ENCODE measurements around the gene EXOC4. TPM values are rescaled to one million over a fixed set of nuclear protein-coding genes. Genes with fewer than 3 reads are reported as not detected.

The EXOC4 gene
- total and polyA plus RNA-seq, 2 of the 13 experiments (the other 11 are each of a cell fraction or from before 2014, with no cell fraction given): 22.5 to 39.0 TPM

DNA sequence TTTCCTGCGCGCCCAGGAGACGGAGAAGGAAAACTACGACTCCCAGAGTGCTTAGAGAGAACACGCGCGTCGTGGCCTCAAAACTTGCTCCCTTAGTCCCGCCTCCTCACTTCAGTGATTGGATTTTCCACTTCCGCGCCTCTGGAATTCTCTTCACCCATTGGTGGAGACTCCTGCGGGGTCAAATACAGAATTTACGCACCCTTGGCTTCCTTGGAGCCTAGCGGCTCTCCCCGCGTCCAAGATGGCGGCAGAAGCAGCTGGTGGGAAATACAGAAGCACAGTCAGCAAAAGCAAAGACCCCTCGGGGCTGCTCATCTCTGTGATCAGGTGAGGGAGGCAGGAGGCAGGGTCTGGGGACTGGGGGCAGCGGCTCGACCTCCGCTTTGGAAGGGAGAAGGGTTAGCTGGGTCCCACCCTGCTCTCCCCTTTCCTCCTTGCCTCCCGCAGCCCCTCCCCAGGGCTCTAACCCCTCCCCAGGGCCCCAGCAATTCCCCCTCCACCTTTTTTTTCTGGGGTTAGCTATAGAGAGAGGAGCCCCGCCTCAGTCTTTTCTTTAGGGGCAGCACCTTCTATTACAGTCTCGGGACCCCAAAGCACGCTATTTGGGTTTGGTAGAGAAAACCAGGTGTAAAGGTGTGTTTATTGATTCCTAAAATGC lies at the start of gene EXOC4 (continued):
- TF ChIP-seq RNF2 (conservative IDR thresholded peaks at IDR 0.05; ENCODE audit: low read depth) (no peak), ZNF235 (CRISPR knock-in tag; IDR thresholded peaks at IDR 0.05; ENCODE audit: borderline replicate concordance) (no peak), TBX2 (CRISPR knock-in tag; IDR thresholded peaks at IDR 0.05; ENCODE audit: borderline replicate concordance) (no peak), MLLT10 (CRISPR knock-in tag; IDR thresholded peaks at IDR 0.05) (no peak), SMAD9 (CRISPR knock-in tag; IDR thresholded peaks at IDR 0.05) (no peak), ZNF17 (CRISPR knock-in tag; IDR thresholded peaks at IDR 0.05) (no peak), MIXL1 (CRISPR knock-in tag; IDR thresholded peaks at IDR 0.05) (0 out of 2 replicates have a peak, but pooled peaks have one; percentile 21), ZNF343 (CRISPR knock-in tag; IDR thresholded peaks at IDR 0.05) (no peak), BORCS8-MEF2B (CRISPR knock-in tag; IDR thresholded peaks at IDR 0.05) (0 out of 2 replicates have a peak, but pooled peaks have one; percentile 29), TCF7 (IDR thresholded peaks at IDR 0.05; ENCODE audit: low read depth) (no peak), NFYB (CRISPR knock-in tag; IDR thresholded peaks at IDR 0.05) (peak; percentile 98), FOXO1 (CRISPR knock-in tag; IDR thresholded peaks at IDR 0.05) (no peak), ELF3 (CRISPR knock-in tag; IDR thresholded peaks at IDR 0.05) (peak; percentile 55), ZNF607 (CRISPR knock-in tag; IDR thresholded peaks at IDR 0.05; ENCODE audit: borderline replicate concordance) (peak; percentile 52; the same call in 1 of the 2 replicates)
- TF ChIP-seq, protein P1, sequence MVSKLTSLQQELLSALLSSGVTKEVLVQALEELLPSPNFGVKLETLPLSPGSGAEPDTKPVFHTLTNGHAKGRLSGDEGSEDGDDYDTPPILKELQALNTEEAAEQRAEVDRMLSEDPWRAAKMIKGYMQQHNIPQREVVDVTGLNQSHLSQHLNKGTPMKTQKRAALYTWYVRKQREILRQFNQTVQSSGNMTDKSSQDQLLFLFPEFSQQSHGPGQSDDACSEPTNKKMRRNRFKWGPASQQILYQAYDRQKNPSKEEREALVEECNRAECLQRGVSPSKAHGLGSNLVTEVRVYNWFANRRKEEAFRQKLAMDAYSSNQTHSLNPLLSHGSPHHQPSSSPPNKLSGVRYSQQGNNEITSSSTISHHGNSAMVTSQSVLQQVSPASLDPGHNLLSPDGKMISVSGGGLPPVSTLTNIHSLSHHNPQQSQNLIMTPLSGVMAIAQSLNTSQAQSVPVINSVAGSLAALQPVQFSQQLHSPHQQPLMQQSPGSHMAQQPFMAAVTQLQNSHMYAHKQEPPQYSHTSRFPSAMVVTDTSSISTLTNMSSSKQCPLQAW (CRISPR knock-in tag; IDR thresholded peaks at IDR 0.05): no peak
- TF ChIP-seq, protein P2, sequence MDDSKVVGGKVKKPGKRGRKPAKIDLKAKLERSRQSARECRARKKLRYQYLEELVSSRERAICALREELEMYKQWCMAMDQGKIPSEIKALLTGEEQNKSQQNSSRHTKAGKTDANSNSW (CRISPR knock-in tag; IDR thresholded peaks at IDR 0.05; ENCODE audit: borderline replicate concordance): no peak
- TF ChIP-seq, protein P3, sequence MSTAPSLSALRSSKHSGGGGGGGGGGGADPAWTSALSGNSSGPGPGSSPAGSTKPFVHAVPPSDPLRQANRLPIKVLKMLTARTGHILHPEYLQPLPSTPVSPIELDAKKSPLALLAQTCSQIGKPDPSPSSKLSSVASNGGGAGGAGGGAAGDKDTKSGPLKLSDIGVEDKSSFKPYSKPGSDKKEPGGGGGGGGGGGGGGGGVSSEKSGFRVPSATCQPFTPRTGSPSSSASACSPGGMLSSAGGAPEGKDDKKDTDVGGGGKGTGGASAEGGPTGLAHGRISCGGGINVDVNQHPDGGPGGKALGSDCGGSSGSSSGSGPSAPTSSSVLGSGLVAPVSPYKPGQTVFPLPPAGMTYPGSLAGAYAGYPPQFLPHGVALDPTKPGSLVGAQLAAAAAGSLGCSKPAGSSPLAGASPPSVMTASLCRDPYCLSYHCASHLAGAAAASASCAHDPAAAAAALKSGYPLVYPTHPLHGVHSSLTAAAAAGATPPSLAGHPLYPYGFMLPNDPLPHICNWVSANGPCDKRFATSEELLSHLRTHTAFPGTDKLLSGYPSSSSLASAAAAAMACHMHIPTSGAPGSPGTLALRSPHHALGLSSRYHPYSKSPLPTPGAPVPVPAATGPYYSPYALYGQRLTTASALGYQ (CRISPR knock-in tag; IDR thresholded peaks at IDR 0.05): 0 out of 2 replicates have a peak, but pooled peaks have one; percentile 12
- TF ChIP-seq, protein P4, sequence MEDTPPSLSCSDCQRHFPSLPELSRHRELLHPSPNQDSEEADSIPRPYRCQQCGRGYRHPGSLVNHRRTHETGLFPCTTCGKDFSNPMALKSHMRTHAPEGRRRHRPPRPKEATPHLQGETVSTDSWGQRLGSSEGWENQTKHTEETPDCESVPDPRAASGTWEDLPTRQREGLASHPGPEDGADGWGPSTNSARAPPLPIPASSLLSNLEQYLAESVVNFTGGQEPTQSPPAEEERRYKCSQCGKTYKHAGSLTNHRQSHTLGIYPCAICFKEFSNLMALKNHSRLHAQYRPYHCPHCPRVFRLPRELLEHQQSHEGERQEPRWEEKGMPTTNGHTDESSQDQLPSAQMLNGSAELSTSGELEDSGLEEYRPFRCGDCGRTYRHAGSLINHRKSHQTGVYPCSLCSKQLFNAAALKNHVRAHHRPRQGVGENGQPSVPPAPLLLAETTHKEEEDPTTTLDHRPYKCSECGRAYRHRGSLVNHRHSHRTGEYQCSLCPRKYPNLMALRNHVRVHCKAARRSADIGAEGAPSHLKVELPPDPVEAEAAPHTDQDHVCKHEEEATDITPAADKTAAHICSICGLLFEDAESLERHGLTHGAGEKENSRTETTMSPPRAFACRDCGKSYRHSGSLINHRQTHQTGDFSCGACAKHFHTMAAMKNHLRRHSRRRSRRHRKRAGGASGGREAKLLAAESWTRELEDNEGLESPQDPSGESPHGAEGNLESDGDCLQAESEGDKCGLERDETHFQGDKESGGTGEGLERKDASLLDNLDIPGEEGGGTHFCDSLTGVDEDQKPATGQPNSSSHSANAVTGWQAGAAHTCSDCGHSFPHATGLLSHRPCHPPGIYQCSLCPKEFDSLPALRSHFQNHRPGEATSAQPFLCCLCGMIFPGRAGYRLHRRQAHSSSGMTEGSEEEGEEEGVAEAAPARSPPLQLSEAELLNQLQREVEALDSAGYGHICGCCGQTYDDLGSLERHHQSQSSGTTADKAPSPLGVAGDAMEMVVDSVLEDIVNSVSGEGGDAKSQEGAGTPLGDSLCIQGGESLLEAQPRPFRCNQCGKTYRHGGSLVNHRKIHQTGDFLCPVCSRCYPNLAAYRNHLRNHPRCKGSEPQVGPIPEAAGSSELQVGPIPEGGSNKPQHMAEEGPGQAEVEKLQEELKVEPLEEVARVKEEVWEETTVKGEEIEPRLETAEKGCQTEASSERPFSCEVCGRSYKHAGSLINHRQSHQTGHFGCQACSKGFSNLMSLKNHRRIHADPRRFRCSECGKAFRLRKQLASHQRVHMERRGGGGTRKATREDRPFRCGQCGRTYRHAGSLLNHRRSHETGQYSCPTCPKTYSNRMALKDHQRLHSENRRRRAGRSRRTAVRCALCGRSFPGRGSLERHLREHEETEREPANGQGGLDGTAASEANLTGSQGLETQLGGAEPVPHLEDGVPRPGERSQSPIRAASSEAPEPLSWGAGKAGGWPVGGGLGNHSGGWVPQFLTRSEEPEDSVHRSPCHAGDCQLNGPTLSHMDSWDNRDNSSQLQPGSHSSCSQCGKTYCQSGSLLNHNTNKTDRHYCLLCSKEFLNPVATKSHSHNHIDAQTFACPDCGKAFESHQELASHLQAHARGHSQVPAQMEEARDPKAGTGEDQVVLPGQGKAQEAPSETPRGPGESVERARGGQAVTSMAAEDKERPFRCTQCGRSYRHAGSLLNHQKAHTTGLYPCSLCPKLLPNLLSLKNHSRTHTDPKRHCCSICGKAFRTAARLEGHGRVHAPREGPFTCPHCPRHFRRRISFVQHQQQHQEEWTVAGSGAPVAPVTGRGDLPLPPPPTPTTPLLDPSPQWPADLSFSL (CRISPR knock-in tag; IDR thresholded peaks at IDR 0.05): no peak

All from HepG2 (cell line).